Measurements from ENCODE around the gene PEAK3.

GRCh38 chr19:2330632-2331284 is 48.8 kb upstream of the PEAK3 start:
- TF ChIP-seq CTCF (IDR thresholded peaks at IDR 0.05) (no peak), POLR2AphosphoS5 (IDR thresholded peaks at IDR 0.05) (no peak)

All from breast epithelium (tissue), 3 donors.